ENCODE results near the gene COPG1. TPM values are rescaled to one million over a fixed set of nuclear protein-coding genes. Genes with fewer than 3 reads are reported as not detected.

Gene COPG1
- total and polyA plus RNA-seq, 4 donors = 49.8 to 177 (median 87.0) TPM

- TF ChIP-seq REST (IDR thresholded peaks at IDR 0.05) = no peak
- no peak for TF ChIP-seq YY1 (IDR thresholded peaks at IDR 0.05)
- no peak for TF ChIP-seq GABPA (IDR thresholded peaks at IDR 0.05 in 1 of 2, conservative IDR thresholded peaks at IDR 0.05 in 1 of 2)
- TF ChIP-seq TAF1 (conservative IDR thresholded peaks at IDR 0.05) = no peak
- no peak for TF ChIP-seq NR2F2 (IDR thresholded peaks at IDR 0.05)
- no peak for TF ChIP-seq FOXA2 (IDR thresholded peaks at IDR 0.05)
- TF ChIP-seq RAD21 (IDR thresholded peaks at IDR 0.05) = no peak
- TF ChIP-seq SP1 (IDR thresholded peaks at IDR 0.05) = no peak
Measured at GRCh38 chr3:129320261-129320660, 70.9 kb downstream of the COPG1 start (continued).

GRCh38 chr3:129320825-129321487, 71.5 kb downstream of the COPG1 start:
- Histone ChIP-seq H3K27me3 (ENCODE audit: control insufficient read depth in 4 of 4, insufficient read depth in 4 of 4, low read length in 3 of 4) (no peaks in the 10 kb centered on the region), H3K27ac (ENCODE audit: low read depth in 1 of 2, low read length in 2 of 2) (no peak overlapping the region), H3K9ac (ENCODE audit: low read depth in 1 of 2, low read length in 2 of 2) (no peak overlapping the region), H3K36me3 (ENCODE audit: control insufficient read depth in 4 of 4, insufficient read depth in 3 of 4, low read depth in 1 of 4, low read length in 3 of 4) (no peaks in the 10 kb centered on the region), H3K9me3 (ENCODE audit: control insufficient read depth in 4 of 4, low read length in 3 of 4) (no peaks in the 10 kb centered on the region), H3K4me1 (ENCODE audit: control insufficient read depth in 4 of 4, insufficient read depth in 4 of 4, low read length in 3 of 4) (peaks cover 3 to 7% (median 6%) of the 10 kb centered on the region in 4 donors), H3K4me3 (ENCODE audit: low read depth in 1 of 3, low read length in 3 of 3) (no peak overlapping the region)
- no peak for TF ChIP-seq JUND (IDR thresholded peaks at IDR 0.05)
- 97% methylated on average over 7 of the region's 7 CpGs for WGBS
- DNase-seq (ENCODE audit: low spot score) = no peak

GRCh38 chr3:129321887-129322286, 72.5 kb downstream of the COPG1 start:
- Histone ChIP-seq H3K4me1 (ENCODE audit: control insufficient read depth in 4 of 4, insufficient read depth in 4 of 4, low read length in 3 of 4) (peaks cover 2 to 4% (median 3%) of the 10 kb centered on the region in 4 donors), H3K27ac (ENCODE audit: low read depth in 1 of 2, low read length in 2 of 2) (no peak overlapping the region), H3K4me3 (ENCODE audit: low read depth in 1 of 3, low read length in 3 of 3) (no peak overlapping the region), H3K27me3 (ENCODE audit: control insufficient read depth in 4 of 4, insufficient read depth in 4 of 4, low read length in 3 of 4) (no peaks in the 10 kb centered on the region), H3K9ac (ENCODE audit: low read depth in 1 of 2, low read length in 2 of 2) (no peak overlapping the region), H3K36me3 (ENCODE audit: control insufficient read depth in 4 of 4, insufficient read depth in 3 of 4, low read depth in 1 of 4, low read length in 3 of 4) (no peaks in the 10 kb centered on the region), H3K9me3 (ENCODE audit: control insufficient read depth in 4 of 4, low read length in 3 of 4) (no peaks in the 10 kb centered on the region)
- no peak for DNase-seq (ENCODE audit: low spot score)
- 93% methylated on average over 9 of the region's 9 CpGs for WGBS
- TF ChIP-seq EGR1 (IDR thresholded peaks at IDR 0.05; ENCODE audit: low read depth in 2 of 2) (no peak), SP1 (IDR thresholded peaks at IDR 0.05) (no peak), MAX (IDR thresholded peaks at IDR 0.05) (no peak), FOXA2 (IDR thresholded peaks at IDR 0.05) (no peak), JUND (IDR thresholded peaks at IDR 0.05) (no peak), GABPA (IDR thresholded peaks at IDR 0.05 in 1 of 2, conservative IDR thresholded peaks at IDR 0.05 in 1 of 2) (no peak), TAF1 (conservative IDR thresholded peaks at IDR 0.05) (no peak), HNF4G (IDR thresholded peaks at IDR 0.05) (no peak), NR2F2 (IDR thresholded peaks at IDR 0.05) (no peak), RAD21 (IDR thresholded peaks at IDR 0.05) (no peak), CTCF (IDR thresholded peaks at IDR 0.05; ENCODE audit: low read depth, low read length, missing input control) (no peak), YY1 (IDR thresholded peaks at IDR 0.05) (no peak), ZBTB33 (IDR thresholded peaks at IDR 0.05) (no peak), ATF3 (IDR thresholded peaks at IDR 0.05) (no peak), RXRA (IDR thresholded peaks at IDR 0.05) (no peak), REST (IDR thresholded peaks at IDR 0.05) (no peak), HNF4A (conservative IDR thresholded peaks at IDR 0.05) (no peak)
